LNCaP clone FGC (cell line): ENCODE data around the gene POU3F1.

ENCODE experiments used
- DNase-seq: peaks from one replicate; pipeline ENCODE4 v3.0.0-alpha.2; 2011; ENCODE audit warnings: low read depth
- H3K4me3 ChIP-seq: 2 replicates; pipeline ENCODE4 v1.5.1; 2011; ENCODE audit warnings: mild to moderate bottlenecking, low read depth, low read length, control low read depth
- CTCF ChIP-seq: IDR thresholded peaks from 2 replicates; pipeline ENCODE4 v1.5.1; 2012; ENCODE audit warnings: mild to moderate bottlenecking; ENCODE audit not compliant: control insufficient read depth, insufficient read depth; ENCODE audit errors: extremely low read depth

The POU3F1 gene

GRCh38 chr1:38004284-38005108 is 42.1 kb downstream of the POU3F1 start:
- no peak for TF ChIP-seq CTCF
- no peak for DNase-seq
- peak overlapping the region; percentile 49 for H3K4me3 ChIP-seq

GRCh38 chr1:38003261-38004250 is 43.0 kb downstream of the POU3F1 start:
- no peak for DNase-seq
- TF ChIP-seq CTCF, result no peak
- no peak overlapping the region for H3K4me3 ChIP-seq

- TF ChIP-seq CTCF, result no peak
- no peak overlapping the region for H3K4me3 ChIP-seq
- DNase-seq, result no peak
Measured at GRCh38 chr1:38000529-38001455, 45.8 kb downstream of the POU3F1 start.

- no peak for TF ChIP-seq CTCF
- DNase-seq, result no peak
- no peak overlapping the region for H3K4me3 ChIP-seq
Measured at GRCh38 chr1:38000233-38000528, 46.4 kb downstream of the POU3F1 start.

- no peak overlapping the region for H3K4me3 ChIP-seq
- no peak for DNase-seq
Measured at GRCh38 chr1:37999430-38000232, 47.0 kb downstream of the POU3F1 start.

More at GRCh38 chr1:37999430-38000232, 47.0 kb downstream of the POU3F1 start:
- no peak for TF ChIP-seq CTCF
